A549 treated with dexamethasone at 1 μM for 4 hours (cell line): ENCODE data around the gene PFKP. TPM values are rescaled to one million over a fixed set of nuclear protein-coding genes. Genes with fewer than 3 reads are reported as not detected.

Experiments
- total RNA-seq: library from RNA; stranded (reverse); fragments of 200-300 nt; extraction: Qiagen RNA extraction; gene quantifications from 5 replicates; pipeline ENCODE4 v1.2.3, GENCODE V29; 2022

PFKP gene
- total RNA-seq: 458 to 628 TPM (median 588 TPM) in 5 replicates

DNA sequence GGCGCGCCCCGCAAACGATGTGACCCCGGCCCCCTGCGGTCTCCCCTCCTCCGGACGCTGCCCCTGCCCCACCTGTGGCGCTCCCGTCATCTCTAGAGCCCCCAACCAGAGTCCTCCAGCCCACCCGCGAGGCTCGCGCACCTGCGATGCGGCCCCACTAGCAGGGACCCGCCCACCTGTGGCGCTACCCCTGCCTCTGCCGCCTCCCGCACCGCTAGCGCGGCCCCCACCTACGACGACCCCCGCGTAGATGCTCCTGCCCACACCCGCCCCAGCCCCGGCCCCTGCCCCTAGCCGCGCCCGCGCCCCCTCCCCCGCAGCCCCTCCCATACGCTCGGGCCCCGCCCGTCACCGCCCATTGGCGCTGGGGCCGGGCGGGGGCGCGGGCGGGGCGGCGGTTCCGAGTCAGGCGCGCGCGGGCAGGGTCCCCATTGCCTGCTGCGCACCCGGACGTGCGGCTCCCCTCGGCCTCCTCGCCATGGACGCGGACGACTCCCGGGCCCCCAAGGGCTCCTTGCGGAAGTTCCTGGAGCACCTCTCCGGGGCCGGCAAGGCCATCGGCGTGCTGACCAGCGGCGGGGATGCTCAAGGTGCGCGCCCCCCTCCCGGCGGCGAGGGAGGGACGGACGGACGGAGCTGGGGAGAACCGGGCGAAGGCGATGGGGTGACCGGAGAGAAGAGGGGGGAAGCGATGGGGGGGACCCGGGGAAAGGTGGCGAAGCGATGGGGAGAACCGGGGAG, at the start of gene PFKP:
PFKP (plus strand) TSS at position 431 of the 741 bp plus-strand sequence; CDS start at position 479, 48 bp downstream.

DNA sequence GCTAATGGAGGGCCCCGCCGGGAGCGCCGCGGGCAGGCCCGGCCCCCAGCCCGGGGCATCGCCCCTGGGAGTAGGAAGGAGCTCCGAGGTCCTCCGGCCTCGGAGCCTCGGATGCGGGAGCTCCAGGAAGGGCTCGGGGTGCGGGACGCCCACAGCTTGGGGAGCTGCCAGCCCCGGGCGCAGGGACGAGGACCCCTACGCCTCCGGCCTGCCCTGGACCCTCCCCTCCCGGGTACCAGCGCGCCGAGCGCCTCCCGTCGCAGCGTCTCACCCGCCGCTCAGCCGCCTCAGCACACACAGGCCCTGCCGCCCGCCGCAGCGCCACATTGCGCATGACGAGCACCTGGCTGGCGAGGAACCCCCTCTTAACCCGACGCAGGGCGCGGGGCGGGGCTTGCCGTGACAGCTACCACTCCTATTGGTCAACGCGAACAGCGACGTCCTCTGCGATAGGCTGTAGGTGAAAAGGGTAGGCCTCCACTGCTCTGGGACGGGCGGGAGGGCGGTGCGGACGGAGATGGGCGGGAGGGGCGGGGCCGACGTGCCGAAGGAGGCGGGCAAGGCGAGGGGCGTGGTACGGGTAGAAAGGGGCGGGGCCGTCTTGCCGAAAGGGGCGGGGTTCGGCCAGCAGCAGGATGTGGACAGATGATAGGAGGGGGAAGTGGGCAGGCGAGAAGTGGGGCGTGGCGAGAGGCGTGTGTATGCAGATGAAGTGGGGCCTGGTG, 105.3 kb downstream of the PFKP start, which contains the start of gene PITRM1:
PITRM1 (minus strand) TSS at position 337 of the 725 bp plus-strand sequence; CDS start at position 327, 10 bp downstream.

Other genes starting within 250 kb of the PFKP start
- gene PITRM1, start 105.2 kb downstream of the PFKP start, total RNA-seq: 73.6 to 87.5 TPM (median 82.2 TPM) in 5 replicates